ENCODE data around the gene PPM1H.

DNA sequence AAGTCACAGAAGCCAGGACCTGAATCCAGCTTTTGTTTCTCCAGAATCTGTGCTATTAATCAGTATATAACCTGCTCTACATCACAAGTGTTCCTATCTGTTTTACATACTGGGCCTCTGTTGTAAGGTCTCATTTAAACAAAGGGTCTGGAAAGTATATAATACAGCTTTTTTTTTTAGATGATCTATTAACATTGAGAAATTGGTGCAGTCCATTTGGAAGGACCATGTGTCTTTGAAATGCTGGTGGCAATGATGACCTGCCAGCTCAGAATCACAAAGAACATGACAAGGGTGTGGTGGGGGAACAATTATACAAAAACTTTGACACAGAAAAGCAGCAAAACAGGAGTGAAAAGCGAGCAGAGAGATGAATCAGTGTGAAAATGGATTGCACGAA lies 164.6 kb downstream of the PPM1H start:
- no peak for TF ChIP-seq POLR2A (IDR thresholded peaks at IDR 0.05)
- TF ChIP-seq, protein P1, sequence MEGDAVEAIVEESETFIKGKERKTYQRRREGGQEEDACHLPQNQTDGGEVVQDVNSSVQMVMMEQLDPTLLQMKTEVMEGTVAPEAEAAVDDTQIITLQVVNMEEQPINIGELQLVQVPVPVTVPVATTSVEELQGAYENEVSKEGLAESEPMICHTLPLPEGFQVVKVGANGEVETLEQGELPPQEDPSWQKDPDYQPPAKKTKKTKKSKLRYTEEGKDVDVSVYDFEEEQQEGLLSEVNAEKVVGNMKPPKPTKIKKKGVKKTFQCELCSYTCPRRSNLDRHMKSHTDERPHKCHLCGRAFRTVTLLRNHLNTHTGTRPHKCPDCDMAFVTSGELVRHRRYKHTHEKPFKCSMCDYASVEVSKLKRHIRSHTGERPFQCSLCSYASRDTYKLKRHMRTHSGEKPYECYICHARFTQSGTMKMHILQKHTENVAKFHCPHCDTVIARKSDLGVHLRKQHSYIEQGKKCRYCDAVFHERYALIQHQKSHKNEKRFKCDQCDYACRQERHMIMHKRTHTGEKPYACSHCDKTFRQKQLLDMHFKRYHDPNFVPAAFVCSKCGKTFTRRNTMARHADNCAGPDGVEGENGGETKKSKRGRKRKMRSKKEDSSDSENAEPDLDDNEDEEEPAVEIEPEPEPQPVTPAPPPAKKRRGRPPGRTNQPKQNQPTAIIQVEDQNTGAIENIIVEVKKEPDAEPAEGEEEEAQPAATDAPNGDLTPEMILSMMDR (IDR thresholded peaks at IDR 0.05) = no peak

Measured in sigmoid colon (tissue), 3 donors.